Esophagus mucosa (tissue), 1 donor: ENCODE measurements around the gene PAK5. TPM values are rescaled to one million over a fixed set of nuclear protein-coding genes. Genes with fewer than 3 reads are reported as not detected.
"Not testable (repeated sequence)": the region's sequence is repeated elsewhere in the genome, so short reads cannot be mapped to it uniquely, and the experiment has no call there.

ENCODE experiments used
- ATAC-seq: fragments of 200-7000 bp; cut with Tn5 transposase; one replicate; pipeline ENCODE4 v1.9.1; 2020
- total RNA-seq: library from RNA; stranded (reverse); gene quantifications from one replicate; pipeline ENCODE4 v1.2.4, GENCODE V29; 2023
- donor health status: DM: yes; HTN: yes; CAD: no.

The PAK5 gene
- total RNA-seq, 1 donor from 2014 or later, result 0.52 TPM

GRCh38 chr20:9677100-9677623 is 161.7 kb downstream of the PAK5 start:
- no peak for ATAC-seq

DNA sequence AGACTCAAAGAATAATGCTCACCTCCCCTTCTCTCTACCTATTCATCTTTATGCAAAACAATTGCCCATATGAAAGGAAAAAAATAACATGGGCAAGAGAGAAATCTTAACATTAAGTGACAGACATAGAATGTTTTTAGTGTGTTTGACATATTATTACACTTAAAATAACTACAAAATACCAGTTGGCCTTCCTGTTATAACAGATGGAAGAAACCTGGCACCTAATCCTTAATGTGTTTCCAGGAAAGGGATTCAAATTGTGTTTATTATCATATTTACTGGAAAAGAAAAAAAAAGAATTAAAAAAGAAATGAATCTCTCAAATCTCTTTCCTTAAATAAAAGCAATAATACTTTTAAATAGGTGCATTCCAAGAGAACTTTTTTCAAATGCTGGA is 165.9 kb downstream of the PAK5 start:
- no peak for ATAC-seq

DNA sequence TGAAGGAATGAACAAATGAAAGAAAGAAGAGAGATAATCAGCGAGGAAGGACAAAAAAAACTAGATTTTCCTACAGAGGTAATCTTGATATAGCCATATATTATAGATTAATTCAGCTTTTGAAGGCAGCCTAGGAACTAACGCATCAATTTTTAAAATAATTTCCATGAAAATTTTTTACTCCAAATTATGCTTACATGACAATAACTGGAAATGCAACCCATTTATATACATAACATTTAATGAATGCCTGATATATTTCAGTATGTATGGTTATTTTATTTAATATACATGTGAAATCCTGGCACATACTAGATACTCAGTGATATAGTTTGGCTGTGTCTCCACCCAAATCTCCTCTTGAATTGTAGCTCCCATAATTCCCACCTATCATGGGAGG is 166.8 kb downstream of the PAK5 start:
- ATAC-seq, result no peak

GRCh38 chr20:9668381-9668780 is 170.5 kb downstream of the PAK5 start:
- ATAC-seq, result no peak

GRCh38 chr20:9663423-9663822 is 175.5 kb downstream of the PAK5 start:
- no peak for ATAC-seq

- no peak for ATAC-seq
Measured at GRCh38 chr20:9660236-9660868, 178.5 kb downstream of the PAK5 start.

DNA sequence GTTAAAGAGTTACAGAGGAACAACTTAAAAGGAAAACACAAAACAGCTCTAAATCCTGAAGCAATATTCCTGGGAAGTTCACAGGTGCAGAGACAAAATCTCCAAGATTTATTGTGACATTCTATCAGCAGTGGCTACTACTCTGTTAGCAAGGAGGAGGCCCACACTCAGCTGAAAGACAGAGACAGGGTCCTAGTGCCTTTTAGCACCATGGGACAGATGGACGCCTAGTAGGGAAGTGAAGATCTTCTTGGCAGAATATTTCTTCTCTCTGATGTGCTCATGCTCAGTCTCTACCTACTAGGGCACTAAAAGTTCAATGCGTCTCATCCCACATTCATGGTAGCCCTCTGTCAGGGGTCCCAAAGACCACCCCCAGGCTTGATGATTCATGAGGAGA is 191.1 kb downstream of the PAK5 start:
- ATAC-seq, result no peak

- ATAC-seq, result no peak
Measured at GRCh38 chr20:9646375-9646774, 192.5 kb downstream of the PAK5 start.

GRCh38 chr20:9642882-9643281 is 196.0 kb downstream of the PAK5 start:
- no peak for ATAC-seq

GRCh38 chr20:9641499-9642000 is 197.3 kb downstream of the PAK5 start:
- ATAC-seq, result not testable (repeated sequence)

DNA sequence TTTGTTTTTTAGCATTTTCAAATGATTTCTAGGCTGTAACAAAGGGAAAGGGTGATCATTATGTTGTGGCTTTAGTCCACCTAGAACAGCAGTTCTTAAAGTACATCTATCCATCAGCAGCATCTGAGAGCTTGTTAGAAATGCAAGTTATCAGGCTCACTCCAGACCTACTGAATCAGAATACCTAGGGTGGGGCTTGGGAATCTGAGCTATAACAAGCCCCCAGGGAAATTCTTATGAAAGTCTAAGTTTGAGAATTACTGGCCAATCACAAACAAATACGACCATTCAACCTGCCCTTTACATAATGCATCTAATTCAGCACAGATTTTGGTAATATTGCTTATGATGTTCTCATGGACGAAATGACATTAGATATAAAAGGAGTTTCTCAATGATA is 201.0 kb downstream of the PAK5 start:
- no peak for ATAC-seq

- ATAC-seq, result no peak
Measured at GRCh38 chr20:9635750-9636149, 203.1 kb downstream of the PAK5 start.

DNA sequence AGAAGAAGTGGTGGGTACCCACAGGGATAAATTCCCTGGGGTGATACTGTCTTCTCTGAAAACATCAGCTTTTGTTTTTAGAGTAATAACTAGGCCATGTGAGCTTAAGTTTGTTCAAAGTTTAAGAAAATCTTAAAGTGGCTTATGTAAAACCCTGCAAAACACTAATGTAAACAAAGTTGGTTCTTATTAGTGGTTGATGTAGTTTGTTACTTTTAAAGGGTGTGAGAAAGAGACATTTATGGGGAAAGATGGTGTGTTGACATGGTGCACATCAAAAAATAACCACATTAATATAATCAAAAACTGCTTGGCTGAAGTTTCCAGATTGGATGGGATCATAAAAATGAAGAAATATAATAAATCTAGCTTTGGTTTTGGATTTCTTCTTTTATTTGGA is 204.5 kb downstream of the PAK5 start:
- ATAC-seq, result no peak

GRCh38 chr20:9632991-9633390 is 205.9 kb downstream of the PAK5 start:
- ATAC-seq, result no peak

DNA sequence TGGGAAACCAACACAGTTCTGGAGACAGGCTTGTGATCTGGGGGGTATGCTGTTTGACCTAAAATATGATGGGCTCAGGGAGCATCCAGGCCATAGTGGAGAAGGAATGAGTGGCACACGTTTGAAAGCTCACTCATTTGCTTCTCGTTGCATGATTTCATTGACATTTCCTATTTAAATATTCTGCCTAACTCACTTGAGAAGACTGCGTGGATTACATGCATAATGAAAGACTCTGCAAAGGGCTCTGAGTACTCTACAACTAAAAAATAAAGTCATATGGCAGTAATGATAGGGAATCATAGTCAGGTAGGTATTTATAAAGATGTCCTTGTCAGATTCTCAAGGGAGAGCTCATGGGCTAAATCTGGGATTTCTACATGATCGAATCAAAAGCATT is 206.6 kb downstream of the PAK5 start:
- no peak for ATAC-seq

- no peak for ATAC-seq
Measured at GRCh38 chr20:9630554-9630953, 208.3 kb downstream of the PAK5 start.

GRCh38 chr20:9629831-9630230 is 209.0 kb downstream of the PAK5 start:
- ATAC-seq, result no peak

- no peak for ATAC-seq
Measured at GRCh38 chr20:9628589-9628988, 210.3 kb downstream of the PAK5 start.

DNA sequence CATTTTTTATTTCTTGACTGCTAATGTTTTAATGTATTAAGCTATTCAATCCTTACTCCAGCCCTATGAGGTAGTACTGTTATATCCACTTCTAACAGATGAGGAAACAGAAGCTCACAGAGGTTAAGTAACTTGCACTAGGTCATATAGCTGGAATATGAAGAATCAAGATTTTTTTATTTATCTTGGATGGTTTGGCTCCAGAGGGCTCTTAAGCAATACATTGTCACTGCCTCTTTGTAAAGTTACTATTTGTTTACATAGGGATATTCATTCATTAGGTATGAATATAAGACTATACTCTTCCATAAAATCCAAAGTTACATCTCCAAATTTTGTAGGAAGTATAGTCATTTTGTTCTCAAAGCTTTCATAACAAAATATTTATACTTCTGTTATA is 210.7 kb downstream of the PAK5 start:
- ATAC-seq, result no peak

GRCh38 chr20:9627219-9627618 is 211.7 kb downstream of the PAK5 start:
- ATAC-seq, result no peak

GRCh38 chr20:9626357-9626756 is 212.5 kb downstream of the PAK5 start:
- ATAC-seq, result no peak

DNA sequence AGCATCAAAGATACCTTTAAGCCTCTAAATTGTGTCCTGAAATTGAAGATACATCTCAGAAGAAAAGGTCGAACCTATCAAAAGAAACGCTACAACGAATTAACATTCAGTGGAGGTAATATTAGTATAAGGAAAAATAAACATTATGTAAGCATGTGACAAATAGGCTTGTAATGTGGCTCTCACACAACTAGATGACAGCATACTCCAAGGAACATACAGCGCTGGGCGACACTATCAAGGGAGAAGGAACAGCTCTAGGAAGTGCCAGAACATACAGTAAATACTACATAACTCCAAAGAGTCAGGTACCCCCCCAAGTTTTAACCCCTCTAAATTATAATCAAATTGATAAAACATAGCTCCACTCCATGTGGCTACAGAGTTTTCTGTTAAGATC is 220.9 kb downstream of the PAK5 start:
- peak; percentile 90 for ATAC-seq

DNA sequence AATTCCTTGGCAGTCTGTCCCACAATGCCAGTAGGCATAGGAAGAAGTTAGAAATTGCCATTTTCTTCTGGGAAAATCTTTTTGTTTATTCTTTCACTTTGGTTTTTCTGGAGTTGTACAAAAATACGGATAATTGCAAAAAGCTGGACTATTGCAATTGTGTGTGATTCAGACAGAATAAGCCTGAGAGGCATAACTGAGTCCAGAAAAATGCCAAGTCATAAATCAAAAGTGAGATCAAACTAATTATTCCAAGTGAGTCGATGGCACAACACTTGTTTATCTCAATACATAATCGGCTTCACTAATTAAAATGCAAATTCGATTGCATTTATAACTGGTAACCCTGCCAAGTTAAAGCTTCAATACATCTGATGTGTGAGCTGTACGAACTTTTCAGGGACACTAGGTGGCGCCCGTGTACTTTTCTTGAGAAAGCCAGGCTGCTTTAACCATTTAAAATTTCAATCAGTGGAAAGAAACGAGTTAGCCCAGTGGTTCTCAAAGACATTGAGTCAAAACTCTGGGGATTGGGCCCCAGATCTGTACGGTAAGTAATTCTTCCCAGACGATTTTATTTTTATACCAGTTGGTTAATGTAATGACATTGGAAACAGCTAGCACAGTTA is 221.9 kb downstream of the PAK5 start:
- ATAC-seq, result peak; percentile 70

GRCh38 chr20:9616455-9616805 is 222.4 kb downstream of the PAK5 start:
- ATAC-seq, result no peak
